Measurements from ENCODE around the gene NET1.

Gene NET1

DNA sequence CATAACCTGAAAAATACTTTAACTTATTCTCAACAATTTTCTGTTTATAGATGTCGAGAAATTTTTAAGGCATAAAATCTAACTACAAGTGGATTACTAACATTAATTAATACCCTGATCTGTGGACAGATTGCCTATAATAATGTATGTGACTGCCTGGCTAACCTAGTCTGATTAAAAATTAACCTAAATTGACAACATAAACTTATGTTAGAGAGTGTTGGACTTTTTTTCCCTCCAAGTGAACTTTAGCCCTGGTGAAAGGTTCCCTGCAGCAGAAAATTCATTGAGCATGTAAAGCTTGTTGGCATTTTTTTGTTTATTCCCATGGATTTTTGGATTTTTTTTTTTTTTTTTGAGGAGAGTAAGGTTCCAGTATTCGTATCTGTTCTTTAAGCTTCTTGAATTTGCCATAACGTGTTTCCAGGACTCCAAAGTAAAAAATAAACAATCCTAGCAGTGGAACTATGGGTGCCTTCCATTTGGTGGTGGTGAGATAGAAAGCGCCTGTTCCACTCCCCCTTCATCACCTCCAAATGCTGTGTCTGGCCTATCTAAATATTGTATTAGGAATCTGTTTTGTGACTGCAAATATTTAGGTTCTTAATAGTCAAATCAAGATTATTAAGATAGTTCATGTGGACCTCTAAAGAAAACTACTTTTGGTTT, 36.1 kb downstream of the NET1 start:
- no peaks in the 10 kb centered on the region for H3K27me3 ChIP-seq (ENCODE audit: low read depth, low read length)
- H3K4me2 ChIP-seq (ENCODE audit: low read length), result peak overlapping the region; percentile 83

DNA sequence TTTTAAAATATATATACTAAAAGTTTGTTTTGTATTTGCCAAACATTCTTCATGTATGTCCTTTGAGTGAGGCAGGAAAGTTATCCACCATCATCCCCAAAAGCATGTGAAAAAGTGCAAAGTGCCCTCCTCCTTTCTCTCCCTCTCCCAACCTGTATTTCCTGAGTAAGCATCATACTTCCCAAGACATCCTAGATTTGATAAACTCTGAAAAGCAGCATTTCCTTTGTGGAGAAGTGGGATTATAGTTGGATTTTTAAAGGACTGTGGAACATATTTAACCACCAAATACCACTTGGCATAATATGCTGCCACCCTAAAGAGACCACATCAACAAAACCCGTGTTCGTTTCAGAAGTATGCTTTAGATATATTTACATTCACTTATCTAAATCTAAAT, 36.9 kb downstream of the NET1 start:
- H2AFZ ChIP-seq (ENCODE audit: low read depth, low read length), result no peak overlapping the region
- H4K20me1 ChIP-seq (ENCODE audit: insufficient read depth, low read length), result no peaks in the 10 kb centered on the region
- no peak overlapping the region for H3K27ac ChIP-seq (ENCODE audit: low read length)
- H3K9ac ChIP-seq (ENCODE audit: low read length), result no peak overlapping the region
- no peak for TF ChIP-seq EZH2phosphoT487 (IDR thresholded peaks at IDR 0.05; ENCODE audit: low read depth)
- TF ChIP-seq, protein P1, sequence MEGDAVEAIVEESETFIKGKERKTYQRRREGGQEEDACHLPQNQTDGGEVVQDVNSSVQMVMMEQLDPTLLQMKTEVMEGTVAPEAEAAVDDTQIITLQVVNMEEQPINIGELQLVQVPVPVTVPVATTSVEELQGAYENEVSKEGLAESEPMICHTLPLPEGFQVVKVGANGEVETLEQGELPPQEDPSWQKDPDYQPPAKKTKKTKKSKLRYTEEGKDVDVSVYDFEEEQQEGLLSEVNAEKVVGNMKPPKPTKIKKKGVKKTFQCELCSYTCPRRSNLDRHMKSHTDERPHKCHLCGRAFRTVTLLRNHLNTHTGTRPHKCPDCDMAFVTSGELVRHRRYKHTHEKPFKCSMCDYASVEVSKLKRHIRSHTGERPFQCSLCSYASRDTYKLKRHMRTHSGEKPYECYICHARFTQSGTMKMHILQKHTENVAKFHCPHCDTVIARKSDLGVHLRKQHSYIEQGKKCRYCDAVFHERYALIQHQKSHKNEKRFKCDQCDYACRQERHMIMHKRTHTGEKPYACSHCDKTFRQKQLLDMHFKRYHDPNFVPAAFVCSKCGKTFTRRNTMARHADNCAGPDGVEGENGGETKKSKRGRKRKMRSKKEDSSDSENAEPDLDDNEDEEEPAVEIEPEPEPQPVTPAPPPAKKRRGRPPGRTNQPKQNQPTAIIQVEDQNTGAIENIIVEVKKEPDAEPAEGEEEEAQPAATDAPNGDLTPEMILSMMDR (IDR thresholded peaks at IDR 0.05; ENCODE audit: low read depth, low read length), result no peak
- H3K36me3 ChIP-seq (replicated peaks; ENCODE audit: low read depth, low read length), result peaks cover 23% of the 10 kb centered on the region
- H3K4me3 ChIP-seq (ENCODE audit: low read length), result no peak overlapping the region
- no peaks in the 10 kb centered on the region for H3K27me3 ChIP-seq (ENCODE audit: low read depth, low read length)
- no peaks in the 10 kb centered on the region for H3K9me3 ChIP-seq (ENCODE audit: insufficient read depth, low read length)
- peaks cover 33% of the 10 kb centered on the region for H3K4me1 ChIP-seq (ENCODE audit: low read length)
- H3K79me2 ChIP-seq (ENCODE audit: low read length), result peaks cover 11% of the 10 kb centered on the region
- no peak overlapping the region for H3K4me2 ChIP-seq (ENCODE audit: low read length)

More for the DNA sequence above, 36.1 kb downstream of the NET1 start:
- Histone ChIP-seq H4K20me1 (ENCODE audit: insufficient read depth, low read length) (no peaks in the 10 kb centered on the region), H3K9me3 (ENCODE audit: insufficient read depth, low read length) (no peaks in the 10 kb centered on the region), H3K79me2 (ENCODE audit: low read length) (peaks cover 11% of the 10 kb centered on the region), H3K9ac (ENCODE audit: low read length) (no peak overlapping the region), H3K4me3 (ENCODE audit: low read length) (no peak overlapping the region), H3K36me3 (replicated peaks; ENCODE audit: low read depth, low read length) (peaks cover 17% of the 10 kb centered on the region), H2AFZ (ENCODE audit: low read depth, low read length) (no peak overlapping the region), H3K27ac (ENCODE audit: low read length) (no peak overlapping the region), H3K4me1 (ENCODE audit: low read length) (peaks cover 41% of the 10 kb centered on the region)
- TF ChIP-seq EZH2phosphoT487 (IDR thresholded peaks at IDR 0.05; ENCODE audit: low read depth), result no peak
- TF ChIP-seq, protein P1 (IDR thresholded peaks at IDR 0.05; ENCODE audit: low read depth, low read length), result no peak

DNA sequence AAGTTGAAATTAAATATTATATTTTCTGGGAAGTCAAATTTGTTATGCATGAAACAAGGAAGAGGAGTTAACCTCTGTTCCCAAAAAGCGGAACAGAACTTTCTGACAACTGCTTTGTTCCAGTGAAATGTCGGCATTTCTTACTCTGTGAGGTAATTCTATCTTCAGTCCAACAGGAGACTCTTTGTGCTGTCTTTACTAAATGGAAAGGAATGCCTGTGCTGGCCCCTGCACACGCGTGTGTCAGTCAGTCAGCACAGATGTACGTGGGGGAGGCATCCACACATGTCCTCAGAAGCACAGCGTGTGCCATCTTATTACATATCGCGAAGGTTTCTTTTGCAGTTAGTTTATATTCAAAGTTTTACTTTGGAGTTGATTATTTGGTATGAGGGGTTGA, 37.5 kb downstream of the NET1 start:
- Histone ChIP-seq H3K4me1 (ENCODE audit: low read length) (peaks cover 30% of the 10 kb centered on the region), H3K27ac (ENCODE audit: low read length) (no peak overlapping the region), H3K4me2 (ENCODE audit: low read length) (no peak overlapping the region), H3K36me3 (replicated peaks; ENCODE audit: low read depth, low read length) (peaks cover 27% of the 10 kb centered on the region), H2AFZ (ENCODE audit: low read depth, low read length) (no peak overlapping the region), H3K79me2 (ENCODE audit: low read length) (peaks cover 11% of the 10 kb centered on the region), H3K9ac (ENCODE audit: low read length) (no peak overlapping the region), H3K27me3 (ENCODE audit: low read depth, low read length) (no peaks in the 10 kb centered on the region), H3K4me3 (ENCODE audit: low read length) (no peak overlapping the region), H4K20me1 (ENCODE audit: insufficient read depth, low read length) (no peaks in the 10 kb centered on the region), H3K9me3 (ENCODE audit: insufficient read depth, low read length) (no peaks in the 10 kb centered on the region)
- TF ChIP-seq, protein P1 (IDR thresholded peaks at IDR 0.05; ENCODE audit: low read depth, low read length), result no peak
- TF ChIP-seq EZH2phosphoT487 (IDR thresholded peaks at IDR 0.05; ENCODE audit: low read depth), result no peak

DNA sequence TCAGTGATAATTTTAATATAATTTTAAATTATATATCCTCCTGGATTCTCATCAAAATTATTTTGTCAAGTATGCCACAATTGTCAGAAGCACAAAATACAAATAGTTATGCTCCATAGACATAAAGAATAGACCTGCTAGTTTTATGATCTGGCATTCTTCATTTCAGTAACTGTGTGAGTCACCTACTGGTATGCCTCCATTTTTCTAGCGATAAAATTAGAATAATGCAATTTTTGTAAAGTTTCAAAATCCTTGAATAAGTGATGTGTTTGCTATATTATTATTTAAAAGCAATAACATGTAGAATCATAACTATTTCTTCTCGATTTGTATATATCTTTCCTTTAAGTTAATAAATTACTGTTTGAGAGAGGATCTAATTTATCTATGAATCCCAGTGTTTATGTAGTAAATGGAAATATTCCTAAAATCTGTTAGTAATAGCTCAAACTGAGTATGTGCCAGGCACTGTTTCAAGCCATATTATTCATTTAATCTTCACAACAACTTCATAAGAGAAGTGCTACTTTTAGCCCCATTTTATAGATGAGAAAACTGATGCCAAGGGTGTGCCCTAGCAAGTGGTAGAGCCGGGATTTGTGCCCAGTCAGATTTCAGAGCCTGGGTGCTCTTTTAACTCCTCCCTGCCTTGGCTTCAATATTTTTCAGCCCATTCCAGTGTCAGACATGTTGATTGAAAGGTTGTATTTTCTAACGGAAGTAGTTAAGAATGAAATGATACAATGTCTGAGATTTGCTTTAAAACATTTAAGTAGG, 38.4 kb downstream of the NET1 start:
- H3K4me2 ChIP-seq (ENCODE audit: low read length), result no peak overlapping the region
- peaks cover 30% of the 10 kb centered on the region for H3K4me1 ChIP-seq (ENCODE audit: low read length)
- no peak overlapping the region for H3K4me3 ChIP-seq (ENCODE audit: low read length)
- no peaks in the 10 kb centered on the region for H4K20me1 ChIP-seq (ENCODE audit: insufficient read depth, low read length)
- peaks cover 11% of the 10 kb centered on the region for H3K79me2 ChIP-seq (ENCODE audit: low read length)
- H3K27me3 ChIP-seq (ENCODE audit: low read depth, low read length), result no peaks in the 10 kb centered on the region
- H3K36me3 ChIP-seq (replicated peaks; ENCODE audit: low read depth, low read length), result peaks cover 25% of the 10 kb centered on the region
- H3K9ac ChIP-seq (ENCODE audit: low read length), result no peak overlapping the region
- H3K27ac ChIP-seq (ENCODE audit: low read length), result no peak overlapping the region
- H2AFZ ChIP-seq (ENCODE audit: low read depth, low read length), result no peak overlapping the region
- TF ChIP-seq EZH2phosphoT487 (IDR thresholded peaks at IDR 0.05; ENCODE audit: low read depth), result no peak
- TF ChIP-seq, protein P1 (IDR thresholded peaks at IDR 0.05; ENCODE audit: low read depth, low read length), result no peak
- no peaks in the 10 kb centered on the region for H3K9me3 ChIP-seq (ENCODE audit: insufficient read depth, low read length)
